ENCODE data around the gene GLI3. TPM values are rescaled to one million over a fixed set of nuclear protein-coding genes. Genes with fewer than 3 reads are reported as not detected.

Gene GLI3
- total RNA-seq, 1 donor from 2014 or later: 2.2 TPM

GRCh38 chr7:41943094-41943577, 293.9 kb downstream of the GLI3 start:
- DNase-seq (ENCODE audit: low spot score in 2 of 2): peak in 1 of 2 donors; percentile 87
- peak overlapping the region; percentile 20 to 57 for H3K4me3 ChIP-seq
- TF ChIP-seq CTCF (IDR thresholded peaks at IDR 0.05): peak; percentile 85 to 98 (median 97)
- no peaks in the 10 kb centered on the region for H3K4me1 ChIP-seq
- intact Hi-C loops (cut with DNase I): loop anchor here (1.0 to 5.0 kb wide), 3 partner anchors 13 to 294 kb away; partner anchors contain the start of gene GLI3
- no peaks in the 10 kb centered on the region for H3K36me3 ChIP-seq
- no peaks in the 10 kb centered on the region for H3K9me3 ChIP-seq
- no peaks in the 10 kb centered on the region for H3K27me3 ChIP-seq
- H3K27ac ChIP-seq: no peak overlapping the region

- Histone ChIP-seq H3K27ac (no peak overlapping the region), H3K4me3 (peak overlapping the region; percentile 20 to 57), H3K27me3 (no peaks in the 10 kb centered on the region), H3K9me3 (no peaks in the 10 kb centered on the region), H3K36me3 (no peaks in the 10 kb centered on the region), H3K4me1 (no peaks in the 10 kb centered on the region)
- intact Hi-C loops (cut with DNase I): loop anchor here (1.0 to 5.0 kb wide), 3 partner anchors 14 to 295 kb away; partner anchors contain the start of gene GLI3
- no peak for TF ChIP-seq CTCF (IDR thresholded peaks at IDR 0.05)
- peak in 1 of 2 donors; percentile 62 for DNase-seq (ENCODE audit: low spot score in 2 of 2)
Observed at GRCh38 chr7:41942468-41943093, 294.4 kb downstream of the GLI3 start.

GRCh38 chr7:41940760-41941343, 296.2 kb downstream of the GLI3 start:
- peak in 1 of 2 donors; percentile 81 for DNase-seq (ENCODE audit: low spot score in 2 of 2)
- Histone ChIP-seq H3K27me3 (no peaks in the 10 kb centered on the region), H3K4me1 (no peaks in the 10 kb centered on the region), H3K4me3 (no peak overlapping the region), H3K36me3 (no peaks in the 10 kb centered on the region), H3K9me3 (no peaks in the 10 kb centered on the region), H3K27ac (no peak overlapping the region)
- TF ChIP-seq CTCF (IDR thresholded peaks at IDR 0.05): peak; percentile 74 to 89 (median 86)
- intact Hi-C loops (cut with DNase I): loop anchor here (2.0 to 5.0 kb wide), 3 partner anchors 296 to 890 kb away; partner anchors contain the start of gene GLI3

- DNase-seq (ENCODE audit: low spot score in 2 of 2): no peak
- no peak for TF ChIP-seq CTCF (IDR thresholded peaks at IDR 0.05)
- Histone ChIP-seq H3K36me3 (no peaks in the 10 kb centered on the region), H3K9me3 (no peaks in the 10 kb centered on the region), H3K4me3 (no peak overlapping the region), H3K27ac (no peak overlapping the region), H3K4me1 (no peaks in the 10 kb centered on the region), H3K27me3 (no peaks in the 10 kb centered on the region)
- intact Hi-C loops (cut with DNase I): no loop called here
Observed at GRCh38 chr7:41938371-41938770, 298.6 kb downstream of the GLI3 start.

GRCh38 chr7:41933427-41933826, 303.6 kb downstream of the GLI3 start:
- no peaks in the 10 kb centered on the region for H3K27me3 ChIP-seq
- TF ChIP-seq CTCF (IDR thresholded peaks at IDR 0.05): no peak
- H3K9me3 ChIP-seq: no peaks in the 10 kb centered on the region
- H3K4me3 ChIP-seq: no peak overlapping the region
- no peak for DNase-seq (ENCODE audit: low spot score in 2 of 2)
- H3K4me1 ChIP-seq: no peaks in the 10 kb centered on the region
- H3K27ac ChIP-seq: no peak overlapping the region
- no peaks in the 10 kb centered on the region for H3K36me3 ChIP-seq
- intact Hi-C loops (cut with DNase I): no loop called here
